Left lung (tissue), 10 donors: ENCODE results near the gene ASTN2. TPM values are rescaled to one million over a fixed set of nuclear protein-coding genes. Genes with fewer than 3 reads are reported as not detected.

Experiments
- ATAC-seq: fragments of 200-7000 bp; cut with Tn5 transposase; one replicate; pipeline ENCODE4 v1.9.1; 2020; ENCODE audit warnings: moderate library complexity
- DNase-seq, 4 donors: peaks; one replicate each; pipeline ENCODE4 v3.0.0-alpha.2; 2013 to 2020
- H3K27ac ChIP-seq, 2 donors: fragments of 200-600 bp; sonication (generic) in 1 of 2; one replicate each; pipeline versions ENCODE4 v1.5.0 to v1.8.0; 2020 to 2021
- H3K27me3 ChIP-seq, 2 donors: fragments of 200-600 bp; sonication (generic) in 1 of 2; one replicate each; pipeline versions ENCODE4 v1.5.0 to v1.8.0; 2020 to 2021
- H3K36me3 ChIP-seq, 2 donors: fragments of 200-600 bp; sonication (generic) in 1 of 2; one replicate each; pipeline versions ENCODE4 v1.5.0 to v1.8.0; 2020 to 2021
- H3K4me1 ChIP-seq, 2 donors: fragments of 200-600 bp; one replicate each; pipeline ENCODE4 v1.8.0; 2021
- H3K4me3 ChIP-seq, 2 donors: fragments of 200-600 bp; sonication (generic) in 1 of 2; one replicate each; pipeline versions ENCODE4 v1.5.0 to v1.8.0; 2020 to 2021; ENCODE audit warnings: mild to moderate bottlenecking in 1 of 2
- H3K9me3 ChIP-seq, 2 donors: fragments of 200-600 bp; sonication (generic) in 1 of 2; one replicate each; pipeline versions ENCODE4 v1.5.0 to v1.8.0; 2020 to 2021
- intact Hi-C, 2 donors: fragments of 100-400 bp; cut with DNase I; formaldehyde crosslinking; loops; one replicate each; pipeline versions ENCODE4 v1.11.2 to v1.14.2; 2022
- polyA plus RNA-seq, 6 donors: library from polyadenylated mRNA; unstranded; fragments of 120-200 nt; gene quantifications; one replicate each; pipeline ENCODE4 v1.2.1, GENCODE V29; 2013; ENCODE audit not compliant: insufficient read length in 6 of 6
- total RNA-seq, 2 donors: library from RNA; stranded (reverse); fragmentation: NEBNext Ultra II Directional; extraction: Animal tissue kit (Norgen Biotek cat#: 25700); gene quantifications; one replicate each; pipeline ENCODE4 v1.2.1, GENCODE V29; 2021
- TF ChIP-seq, protein P1 (sequence below), 2 donors: fragments of 200-600 bp; sonication (generic) in 1 of 2; IDR thresholded peaks; one replicate each; pipeline versions ENCODE4 v1.5.0 to v1.8.0; 2021; ENCODE audit warnings: antibody characterized with exemption in 2 of 2
- donor health status: DM: no; HTN: yes; CAD: no.
- donor health status: DM: no; HTN: no; CAD: no.

ASTN2 gene
- total and polyA plus RNA-seq, 8 donors: 3.1 to 5.5 (median 4.5) TPM

- H3K36me3 ChIP-seq: no peaks in the 10 kb centered on the region
- no peaks in the 10 kb centered on the region for H3K9me3 ChIP-seq
- no peak for ATAC-seq
- intact Hi-C loops: no loop called here
- H3K4me3 ChIP-seq: no peak overlapping the region
- no peaks in the 10 kb centered on the region for H3K4me1 ChIP-seq
- TF ChIP-seq, protein P1, sequence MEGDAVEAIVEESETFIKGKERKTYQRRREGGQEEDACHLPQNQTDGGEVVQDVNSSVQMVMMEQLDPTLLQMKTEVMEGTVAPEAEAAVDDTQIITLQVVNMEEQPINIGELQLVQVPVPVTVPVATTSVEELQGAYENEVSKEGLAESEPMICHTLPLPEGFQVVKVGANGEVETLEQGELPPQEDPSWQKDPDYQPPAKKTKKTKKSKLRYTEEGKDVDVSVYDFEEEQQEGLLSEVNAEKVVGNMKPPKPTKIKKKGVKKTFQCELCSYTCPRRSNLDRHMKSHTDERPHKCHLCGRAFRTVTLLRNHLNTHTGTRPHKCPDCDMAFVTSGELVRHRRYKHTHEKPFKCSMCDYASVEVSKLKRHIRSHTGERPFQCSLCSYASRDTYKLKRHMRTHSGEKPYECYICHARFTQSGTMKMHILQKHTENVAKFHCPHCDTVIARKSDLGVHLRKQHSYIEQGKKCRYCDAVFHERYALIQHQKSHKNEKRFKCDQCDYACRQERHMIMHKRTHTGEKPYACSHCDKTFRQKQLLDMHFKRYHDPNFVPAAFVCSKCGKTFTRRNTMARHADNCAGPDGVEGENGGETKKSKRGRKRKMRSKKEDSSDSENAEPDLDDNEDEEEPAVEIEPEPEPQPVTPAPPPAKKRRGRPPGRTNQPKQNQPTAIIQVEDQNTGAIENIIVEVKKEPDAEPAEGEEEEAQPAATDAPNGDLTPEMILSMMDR (IDR thresholded peaks at IDR 0.05): no peak
- H3K27ac ChIP-seq: no peak overlapping the region
- DNase-seq: no peak
- H3K27me3 ChIP-seq: no peaks in the 10 kb centered on the region
Observed at GRCh38 chr9:117313989-117314388, 100.9 kb downstream of the ASTN2 start.

- Histone ChIP-seq H3K4me1 (no peaks in the 10 kb centered on the region), H3K4me3 (no peak overlapping the region), H3K27ac (no peak overlapping the region), H3K27me3 (peaks cover 0 to 23% of the 10 kb centered on the region in 2 donors), H3K9me3 (no peaks in the 10 kb centered on the region), H3K36me3 (no peaks in the 10 kb centered on the region)
- TF ChIP-seq, protein P1 (IDR thresholded peaks at IDR 0.05): no peak
- intact Hi-C loops: no loop called here
- ATAC-seq (no peak), DNase-seq (no peak)
Observed at GRCh38 chr9:117307701-117308100, 107.2 kb downstream of the ASTN2 start.

DNA sequence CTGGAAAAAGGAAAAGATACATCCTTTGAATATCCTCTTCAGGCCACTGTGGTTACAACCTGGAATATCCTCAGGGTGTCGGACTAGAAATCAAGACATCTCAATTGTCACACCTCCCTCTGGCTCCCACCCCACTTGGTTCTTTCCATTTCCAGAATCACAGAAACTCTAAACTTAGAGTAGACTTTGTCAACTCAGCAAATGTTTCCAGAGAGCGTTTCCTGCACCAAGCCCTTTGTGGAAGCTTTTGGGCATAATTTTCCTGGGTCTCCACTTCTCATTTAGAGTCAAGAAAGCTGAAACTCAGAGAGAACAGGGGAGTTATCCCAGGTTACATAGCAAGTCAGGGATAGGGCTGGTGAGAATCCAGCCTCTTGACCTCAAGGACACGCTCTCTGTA, 108.8 kb downstream of the ASTN2 start:
- Histone ChIP-seq H3K36me3 (no peaks in the 10 kb centered on the region), H3K4me1 (no peaks in the 10 kb centered on the region), H3K27ac (no peak overlapping the region), H3K27me3 (peaks cover 0 to 23% of the 10 kb centered on the region in 2 donors), H3K4me3 (no peak overlapping the region), H3K9me3 (no peaks in the 10 kb centered on the region)
- intact Hi-C loops: no loop called here
- ATAC-seq: no peak
- no peak for DNase-seq
- TF ChIP-seq, protein P1 (IDR thresholded peaks at IDR 0.05): no peak

DNA sequence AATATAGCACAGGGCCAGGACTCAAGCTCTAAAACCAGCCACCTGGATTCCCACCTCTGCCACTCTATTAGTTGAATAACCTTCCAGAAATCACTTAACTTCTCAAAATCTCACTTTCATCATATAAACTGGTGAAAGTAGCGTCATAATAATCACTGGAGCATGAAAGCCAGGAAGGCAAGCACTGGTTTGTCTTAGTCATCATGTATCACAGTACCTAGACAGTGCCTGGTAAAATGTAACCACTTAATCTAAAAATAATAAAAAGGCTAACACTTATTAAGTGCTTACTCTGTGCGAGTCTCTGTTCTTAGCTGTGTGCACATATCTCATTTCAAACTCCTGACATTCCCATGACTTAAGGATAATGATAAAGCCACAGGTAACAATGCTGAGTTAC, 109.4 kb downstream of the ASTN2 start:
- ATAC-seq: no peak
- Histone ChIP-seq H3K36me3 (no peaks in the 10 kb centered on the region), H3K9me3 (no peaks in the 10 kb centered on the region), H3K27me3 (peaks cover 0 to 23% of the 10 kb centered on the region in 2 donors), H3K4me1 (no peaks in the 10 kb centered on the region), H3K27ac (no peak overlapping the region), H3K4me3 (no peak overlapping the region)
- TF ChIP-seq, protein P1 (IDR thresholded peaks at IDR 0.05): no peak
- intact Hi-C loops: no loop called here
- DNase-seq: no peak

DNA sequence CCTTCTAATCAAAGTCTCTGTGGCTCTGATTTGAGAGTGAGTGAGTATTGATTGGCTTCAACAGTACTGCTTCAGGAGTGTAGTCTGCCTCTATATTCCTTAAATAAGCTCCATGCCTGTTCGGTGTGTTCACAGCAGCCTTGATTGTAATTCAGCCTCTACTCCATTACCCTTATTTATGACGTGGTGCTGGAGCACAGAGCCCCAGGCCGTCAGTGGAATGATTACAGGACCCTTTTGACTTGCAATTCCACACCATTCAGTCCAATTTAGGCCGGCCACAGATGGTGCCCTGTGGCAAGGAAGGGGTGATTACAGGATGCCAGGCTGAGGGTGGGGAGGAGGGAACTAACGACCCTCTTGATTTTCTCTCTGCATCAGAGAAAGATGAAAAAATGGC, 110.3 kb downstream of the ASTN2 start:
- DNase-seq (no peak), ATAC-seq (no peak)
- Histone ChIP-seq H3K4me1 (no peaks in the 10 kb centered on the region), H3K36me3 (no peaks in the 10 kb centered on the region), H3K27ac (no peak overlapping the region), H3K9me3 (no peaks in the 10 kb centered on the region), H3K4me3 (no peak overlapping the region), H3K27me3 (peaks cover 0 to 23% of the 10 kb centered on the region in 2 donors)
- intact Hi-C loops: no loop called here
- TF ChIP-seq, protein P1 (IDR thresholded peaks at IDR 0.05): no peak
